ENCODE measurements around the gene RNPS1. TPM values are rescaled to one million over a fixed set of nuclear protein-coding genes. Genes with fewer than 3 reads are reported as not detected.

Gene RNPS1
- total and polyA plus RNA-seq, 9 of the 15 experiments (the other 6 are each of a cell fraction or from before 2014, with no cell fraction given), result 44.9 to 338 (median 202) TPM

- TF ChIP-seq DACH1 (IDR thresholded peaks at IDR 0.05; ENCODE audit: partially characterized antibody), result peak; percentile 26
- TF ChIP-seq TFAP4 (CRISPR knock-in tag; IDR thresholded peaks at IDR 0.05; ENCODE audit: borderline replicate concordance), result peak; percentile 76; the same call in 1 of the 2 replicates
- no peak for TF ChIP-seq MAFK (IDR thresholded peaks at IDR 0.05; ENCODE audit: low read length)
- no peak for TF ChIP-seq ZC3H8 (IDR thresholded peaks at IDR 0.05)
- TF ChIP-seq ZFP36 (IDR thresholded peaks at IDR 0.05; ENCODE audit: low read depth, low read length, partially characterized antibody), result no peak
- TF ChIP-seq MXI1 (IDR thresholded peaks at IDR 0.05; ENCODE audit: low read depth, low read length), result no peak
- no peak for TF ChIP-seq KAT8 (IDR thresholded peaks at IDR 0.05; ENCODE audit: low read depth)
- TF ChIP-seq ZNF780A (CRISPR knock-in tag; IDR thresholded peaks at IDR 0.05), result no peak
- TF ChIP-seq ILK (tag; IDR thresholded peaks at IDR 0.05; ENCODE audit: borderline replicate concordance, low read depth), result no peak
- no peak for TF ChIP-seq SRSF7 (optimal IDR thresholded peaks at IDR 0.05; ENCODE audit: low read depth, low read length)
- no peak for TF ChIP-seq MAZ (CRISPR knock-in tag; conservative IDR thresholded peaks at IDR 0.05 in 1 of 2, IDR thresholded peaks at IDR 0.05 in 1 of 2)
- no peak for TF ChIP-seq BDP1 (IDR thresholded peaks at IDR 0.05; ENCODE audit: insufficient read depth, insufficient read length)
- TF ChIP-seq HMG20A (CRISPR knock-in tag; conservative IDR thresholded peaks at IDR 0.05), result no peak
- no peak for TF ChIP-seq HLTF (IDR thresholded peaks at IDR 0.05)
- no peak for TF ChIP-seq ZBTB9 (CRISPR knock-in tag; IDR thresholded peaks at IDR 0.05)
- TF ChIP-seq ZBTB34 (CRISPR knock-in tag; IDR thresholded peaks at IDR 0.05), result no peak
- TF ChIP-seq TCF3 (CRISPR knock-in tag; IDR thresholded peaks at IDR 0.05), result no peak
- no peak for TF ChIP-seq ATF6 (CRISPR knock-in tag; IDR thresholded peaks at IDR 0.05)
- 0 out of 2 replicates have a peak, but pooled peaks have one; percentile 34 for TF ChIP-seq ZBTB7A (IDR thresholded peaks at IDR 0.05; ENCODE audit: borderline replicate concordance, control insufficient read depth, low read depth, low read length)
- no peak for TF ChIP-seq PCBP2 (IDR thresholded peaks at IDR 0.05; ENCODE audit: low read depth, low read length, poor library complexity, severe bottlenecking)
- TF ChIP-seq FOXJ2 (tag; IDR thresholded peaks at IDR 0.05), result no peak
- TF ChIP-seq MAFG (tag; conservative IDR thresholded peaks at IDR 0.05), result no peak
- no peak for TF ChIP-seq PREB (CRISPR knock-in tag; IDR thresholded peaks at IDR 0.05)
These were observed 2.1 kb upstream of the RNPS1 start (continued) for GRCh38 chr16:2270070-2270462.

Data from K562 (cell line).